Activated CD8-positive, alpha-beta memory T cell treated with anti-CD3 and anti-CD28 coated beads, Interleukin-2, amount 50 U/mL, for 1 hour (primary cell): Measurements from ENCODE around the gene CREG2.
A peak's percentile ranks its signal among the peaks of the same experiment; 100 is the strongest.

Experiments used
- DNase-seq: peaks from one replicate; pipeline ENCODE4 v3.0.0-alpha.2; 2020; ENCODE audit errors: extremely low read depth

CREG2 gene

DNA sequence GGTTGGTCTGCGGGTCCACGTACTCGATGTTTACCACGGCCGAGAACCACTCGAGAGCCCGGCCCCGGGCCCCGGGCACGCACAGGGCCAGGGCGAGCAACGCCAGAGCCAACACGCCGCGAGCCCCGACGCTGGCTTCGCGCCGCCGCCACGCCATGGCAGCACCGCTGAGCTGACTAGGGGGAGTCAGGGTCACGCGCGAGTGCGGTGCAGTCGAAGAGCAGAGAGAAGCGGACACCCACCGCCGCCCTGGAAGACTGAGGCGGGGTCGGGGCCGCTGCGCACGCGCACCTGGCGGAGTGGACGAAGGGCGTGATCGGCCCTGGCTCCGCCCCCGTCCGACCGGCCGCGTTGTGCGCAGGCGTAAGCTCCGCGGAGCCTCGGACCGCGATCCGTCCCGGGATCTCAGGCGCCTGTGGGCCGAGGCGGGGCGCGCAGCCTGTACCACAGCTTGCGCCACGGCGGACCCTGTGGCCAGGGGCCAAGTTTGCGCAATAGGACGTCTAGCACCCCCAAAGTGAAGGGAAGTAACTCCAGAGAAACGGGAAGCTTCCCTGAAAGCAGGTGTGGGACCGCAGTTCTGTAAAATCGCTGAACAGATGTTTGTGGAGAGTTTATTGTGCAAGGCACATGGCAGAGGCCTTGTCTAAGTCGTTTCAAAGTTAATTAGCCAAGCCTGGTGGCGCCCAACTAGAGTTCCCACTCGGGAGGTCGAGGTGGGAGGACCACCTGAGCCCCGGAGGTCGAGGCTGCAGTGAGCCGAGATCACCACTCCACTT is 78.7 kb downstream of the CREG2 start, which contains the start of gene RNF149:
TSS of gene RNF149 (minus strand) at position 270 of the 779 bp plus-strand sequence. CDS start at position 157, 113 bp downstream.
- DNase-seq, result peak; percentile 79

DNA sequence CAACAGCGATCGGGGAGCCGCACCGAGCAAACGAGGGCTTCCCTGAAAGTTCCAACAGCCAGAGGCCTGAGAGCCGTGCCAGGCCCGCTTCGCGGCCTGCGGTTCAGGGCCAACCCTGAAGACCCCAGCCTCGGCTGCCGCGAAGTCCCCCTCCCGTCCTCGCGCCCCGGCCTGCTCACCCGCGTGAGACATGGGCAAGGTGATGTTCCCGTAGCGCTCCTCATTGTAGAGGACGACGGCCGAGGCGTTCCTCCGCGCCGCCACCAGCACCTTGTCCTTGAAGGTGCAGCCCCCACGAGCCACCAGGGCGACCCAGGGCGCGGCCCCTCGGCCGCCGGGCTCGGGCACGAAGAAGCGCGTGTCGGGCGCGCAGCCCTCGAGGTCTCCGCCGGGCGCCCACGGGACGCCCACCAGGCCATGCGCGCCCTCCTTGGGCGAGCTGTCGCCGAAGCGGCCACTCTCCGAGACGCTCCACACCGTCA is 79.3 kb downstream of the CREG2 start:
- DNase-seq, result no peak

DNA sequence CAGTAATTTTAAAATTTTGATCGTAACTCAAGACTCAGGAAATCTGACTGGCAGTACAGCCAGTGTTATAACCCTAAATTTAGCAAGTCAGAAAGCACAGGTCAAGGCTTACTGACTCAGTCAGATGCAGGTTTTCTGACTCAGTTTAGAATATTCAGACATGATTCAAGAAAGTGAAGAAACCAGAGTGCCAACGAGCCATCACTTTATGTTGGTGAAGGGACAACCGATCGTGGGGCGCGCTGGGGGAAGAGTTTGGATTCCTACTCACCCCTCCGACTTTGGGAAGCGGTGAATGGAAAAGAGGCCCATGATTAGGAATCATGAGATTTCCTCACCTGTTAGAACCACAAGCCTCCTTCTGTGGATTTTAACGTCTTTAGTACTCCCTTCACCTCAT is 79.8 kb downstream of the CREG2 start:
- no peak for DNase-seq

DNA sequence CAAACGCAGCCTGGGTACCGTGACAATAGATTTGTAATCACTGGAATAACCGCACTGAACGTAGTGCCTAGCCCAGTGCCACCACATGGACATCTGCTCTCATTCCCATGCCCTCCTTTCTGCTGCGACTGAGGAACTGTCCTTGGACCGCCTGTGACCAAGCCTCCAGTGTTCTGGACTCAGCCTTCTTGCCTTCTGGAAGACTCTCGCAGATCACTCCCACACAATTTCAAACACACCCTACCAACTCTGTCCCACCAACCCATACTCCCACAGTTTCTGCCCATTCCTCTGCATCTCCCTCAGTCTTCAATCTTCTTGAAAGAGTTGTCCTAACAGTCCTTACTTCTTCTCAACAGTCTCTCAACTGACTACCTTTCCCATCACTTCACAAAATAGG is 80.9 kb downstream of the CREG2 start:
- DNase-seq, result no peak

DNA sequence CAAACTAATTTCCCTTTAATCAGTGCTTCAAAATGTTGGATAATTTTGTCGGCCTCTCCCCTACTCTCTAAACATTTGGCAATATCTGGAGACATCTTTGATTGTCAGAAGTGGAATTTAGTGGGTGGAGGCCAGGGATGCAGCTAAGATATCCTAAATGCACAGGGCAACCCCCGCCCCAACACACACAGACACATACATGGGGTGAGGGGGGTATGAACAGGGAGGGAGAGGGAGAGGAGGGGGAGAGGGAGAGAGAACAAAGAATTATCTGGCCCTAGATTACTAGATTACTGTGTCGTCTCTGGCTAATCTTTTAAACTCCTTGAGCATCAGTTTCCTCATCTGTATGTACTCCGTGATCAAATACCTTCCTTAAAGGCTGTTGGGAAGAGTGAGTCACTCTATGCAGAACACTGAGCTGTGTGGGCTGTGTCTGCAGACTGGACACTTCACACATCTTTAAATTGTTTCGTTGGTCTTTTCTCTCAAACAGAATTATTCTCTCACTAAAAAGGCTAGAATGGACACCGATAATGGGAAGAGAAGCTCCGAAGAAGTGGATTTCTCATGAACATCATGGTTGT is 81.7 kb downstream of the CREG2 start:
- DNase-seq, result no peak

DNA sequence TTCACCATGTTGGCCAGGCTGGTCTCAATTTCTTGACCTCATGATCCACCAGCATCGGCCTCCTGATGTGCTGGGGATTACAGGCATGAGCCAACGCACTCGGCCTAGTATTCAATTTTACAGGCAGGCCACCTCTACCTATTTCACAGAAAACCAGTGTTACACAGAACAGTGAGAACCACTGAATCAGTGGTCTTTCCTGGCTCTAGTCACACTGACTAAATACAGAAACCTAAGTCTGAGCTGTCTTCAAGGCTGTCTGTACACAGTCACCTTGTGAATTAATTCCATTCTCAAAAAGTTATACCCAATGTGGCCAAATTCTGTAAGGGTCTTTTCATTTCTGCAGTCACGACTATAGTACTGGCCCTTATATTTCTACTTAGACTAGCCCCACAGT is 82.3 kb downstream of the CREG2 start:
- no peak for DNase-seq

DNA sequence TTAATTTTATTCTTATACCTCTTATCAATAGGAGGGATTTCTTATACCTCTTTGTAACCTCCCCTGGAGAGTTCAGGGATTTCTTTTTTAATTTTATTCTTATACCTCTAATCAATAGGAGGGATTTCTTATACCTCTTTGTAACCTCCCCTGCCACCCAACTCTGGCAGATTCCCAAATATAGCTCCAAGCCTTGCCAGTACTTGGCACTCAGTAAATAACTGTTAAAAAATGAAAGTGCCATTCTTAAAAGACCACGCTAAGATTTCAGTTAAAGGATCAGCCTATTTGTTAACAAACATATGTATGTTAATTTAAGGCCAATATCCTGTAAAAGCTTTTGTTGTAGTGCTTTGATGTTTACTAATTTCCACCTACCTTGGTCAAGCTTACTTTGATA is 83.6 kb downstream of the CREG2 start:
- DNase-seq, result no peak

DNA sequence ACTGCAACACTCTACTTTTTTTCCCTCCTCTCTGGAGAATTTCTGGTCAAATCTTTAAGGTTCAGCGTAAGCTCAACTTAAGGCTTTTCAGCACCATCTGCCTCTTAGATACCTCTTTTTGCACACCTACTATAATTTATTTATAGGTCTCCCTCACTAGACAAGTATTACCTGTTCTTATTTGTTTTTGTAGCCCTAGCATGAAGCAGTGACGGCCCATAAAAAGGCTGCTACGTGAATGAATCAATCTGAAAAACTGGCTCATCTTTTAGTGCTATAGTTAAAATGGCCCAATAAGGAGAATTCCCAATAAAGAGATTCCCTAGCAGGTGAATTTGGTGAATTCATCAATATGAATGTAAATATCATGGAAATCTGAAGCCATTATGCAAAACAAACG is 85.3 kb downstream of the CREG2 start:
- no peak for DNase-seq

DNA sequence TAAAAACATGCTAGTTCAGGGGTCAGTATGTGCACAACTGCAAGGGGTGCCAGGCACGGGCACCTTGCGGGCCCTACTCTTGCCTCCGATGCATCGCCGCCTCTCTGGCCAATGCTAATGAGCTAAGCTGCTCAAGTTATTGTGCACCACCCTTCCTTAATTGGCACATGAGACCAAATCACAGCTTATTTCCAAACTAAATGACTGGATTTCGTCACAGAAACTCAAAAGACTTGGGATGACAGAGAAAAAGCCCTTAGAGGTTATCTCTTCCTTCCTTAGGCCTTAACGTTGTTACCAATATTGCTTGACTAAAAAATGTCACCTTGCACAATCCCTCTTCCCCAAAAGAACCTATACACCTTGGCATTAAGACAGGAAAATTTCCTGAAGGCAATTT is 86.5 kb downstream of the CREG2 start:
- no peak for DNase-seq

DNA sequence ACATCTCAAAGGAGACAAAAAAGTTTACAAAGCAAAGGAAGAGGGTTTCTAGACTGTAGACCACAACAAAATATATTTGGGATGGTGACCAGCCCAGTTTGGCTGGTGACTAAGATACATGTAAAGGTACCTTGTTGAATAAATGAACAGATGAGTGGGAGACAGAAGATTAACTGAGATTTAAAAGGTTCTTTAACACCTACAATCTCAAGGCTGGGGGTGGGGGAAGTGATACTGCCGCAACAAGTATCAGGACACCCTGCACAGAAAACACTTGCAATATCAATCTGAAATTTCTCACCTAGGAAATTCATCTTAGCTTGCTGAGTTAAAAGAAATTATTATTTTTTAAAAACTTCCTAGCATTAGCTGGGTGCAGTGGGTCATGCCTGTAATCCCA is 87.1 kb downstream of the CREG2 start:
- DNase-seq, result no peak

DNA sequence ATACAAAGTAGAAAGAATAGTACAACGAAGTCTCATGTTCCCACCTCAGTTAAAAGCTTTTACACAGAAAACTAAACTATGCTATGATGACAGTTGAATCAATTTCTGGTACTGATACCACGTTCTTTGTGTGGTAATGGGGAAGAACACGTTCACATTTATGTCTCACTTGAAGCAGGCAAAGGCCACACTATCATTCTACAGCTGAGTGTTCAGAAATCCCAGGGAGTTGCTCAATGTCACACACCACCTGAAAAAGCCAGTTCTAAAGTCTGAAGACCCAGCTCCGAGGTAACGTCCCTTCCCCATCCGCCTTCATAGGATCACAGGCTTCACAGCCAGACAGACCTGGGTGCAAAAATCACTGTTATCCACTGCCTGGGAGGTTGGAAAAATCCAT is 87.7 kb downstream of the CREG2 start:
- DNase-seq, result no peak

DNA sequence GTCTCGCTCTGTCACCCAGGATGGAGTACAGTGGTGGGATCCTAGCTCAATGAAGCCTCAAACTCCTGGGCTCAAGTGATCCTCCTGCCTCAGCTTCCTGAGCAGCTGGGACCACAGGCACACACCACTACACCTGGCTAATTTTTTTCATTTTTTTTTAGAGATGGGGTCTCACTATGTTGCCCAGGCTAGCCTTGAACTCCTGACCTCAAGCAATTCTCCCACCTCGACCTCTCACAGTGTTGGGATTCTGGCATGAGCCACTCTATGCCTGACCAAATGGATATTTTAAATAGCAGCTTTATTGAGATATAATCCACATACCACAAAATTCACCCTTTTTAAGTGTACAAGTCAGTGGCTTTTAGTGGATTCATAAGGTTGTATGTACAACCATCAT is 89.9 kb downstream of the CREG2 start:
- DNase-seq, result no peak

DNA sequence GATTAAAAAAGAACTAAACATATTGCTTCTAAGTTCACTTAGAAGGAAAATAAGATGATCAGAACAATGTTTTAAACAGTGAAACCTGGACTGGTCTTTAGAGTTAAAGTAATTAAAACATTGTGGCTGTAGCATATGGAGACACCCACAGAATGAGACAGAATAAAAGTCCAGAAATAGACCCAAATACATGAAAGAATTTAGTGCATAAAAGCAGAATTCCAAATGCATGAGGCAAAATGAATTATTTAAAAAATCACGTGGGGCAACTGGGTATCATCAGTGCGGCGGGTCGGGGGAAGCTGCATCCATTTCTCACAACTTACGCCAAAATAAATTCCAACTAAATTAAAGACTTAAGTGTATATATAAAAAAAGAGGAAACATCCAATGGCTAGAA is 90.9 kb downstream of the CREG2 start:
- no peak for DNase-seq

DNA sequence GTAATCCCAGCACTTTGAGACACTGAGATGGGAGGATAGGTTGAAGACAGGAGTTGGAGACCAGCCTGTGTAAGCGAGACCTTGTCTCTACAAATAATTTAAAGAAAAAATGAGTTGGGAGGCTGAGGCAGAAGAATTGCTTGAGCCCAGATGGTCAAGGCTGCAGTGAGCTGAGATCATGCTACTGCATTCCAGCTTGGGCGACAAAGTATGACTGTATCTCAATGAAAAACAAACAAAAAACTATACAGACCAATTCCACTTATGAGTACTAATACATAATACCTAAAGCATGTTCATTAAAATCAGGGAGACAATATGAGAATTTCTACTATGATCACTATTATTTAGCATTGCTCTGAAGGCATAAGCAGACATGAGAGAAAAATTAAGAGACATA is 91.4 kb downstream of the CREG2 start:
- DNase-seq, result no peak
